ENCODE results near the gene ACOT7. TPM values are rescaled to one million over a fixed set of nuclear protein-coding genes. Genes with fewer than 3 reads are reported as not detected.
A peak's percentile ranks its signal among the peaks of the same experiment; 100 is the strongest.

Gene ACOT7
- total and polyA plus RNA-seq, 2 experiments from 2014 or later: 20.3 to 39.9 TPM

DNA sequence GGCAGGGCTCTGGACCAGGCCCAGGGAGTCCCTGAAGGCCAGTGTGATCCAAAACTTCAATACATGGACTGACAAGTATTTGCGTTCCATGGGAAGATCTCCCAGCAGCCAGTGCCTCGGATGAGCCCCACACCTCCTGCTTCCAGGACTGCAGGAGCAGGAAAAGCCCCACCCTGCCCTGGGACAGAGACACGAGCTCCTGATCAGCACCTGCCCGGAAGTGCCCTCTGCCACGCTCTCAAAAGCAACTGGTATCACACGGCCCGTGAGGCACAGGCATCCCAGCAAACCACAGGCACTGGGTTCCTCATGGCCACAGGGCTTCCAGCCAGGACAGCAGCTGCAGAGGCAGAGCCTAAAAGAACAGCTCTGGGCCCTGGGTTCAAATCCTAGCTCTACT, 48.6 kb downstream of the ACOT7 start:
- Histone ChIP-seq H3K9me2 (replicated peaks; ENCODE audit: insufficient read depth) (no peaks in the 10 kb centered on the region), H3K27me3 (no peaks in the 10 kb centered on the region), H3K9me3 (ENCODE audit: low read depth) (no peaks in the 10 kb centered on the region), H2AFZ (no peak overlapping the region), H3K27ac (no peak overlapping the region), H3K36me3 (replicated peaks; ENCODE audit: insufficient read depth, low read depth) (no peaks in the 10 kb centered on the region), H3K4me3 (no peak overlapping the region), H3K4me2 (no peak overlapping the region), H3K79me2 (no peaks in the 10 kb centered on the region), H3K4me1 (ENCODE audit: insufficient read depth) (no peaks in the 10 kb centered on the region), H4K20me1 (ENCODE audit: insufficient read depth, poor library complexity, severe bottlenecking) (no peaks in the 10 kb centered on the region)
- DNase-seq (ENCODE audit: low spot score): no peak
- TF ChIP-seq EZH2phosphoT487 (IDR thresholded peaks at IDR 0.05; ENCODE audit: low read depth, severe bottlenecking, unreplicated experiment) (no peak), EZH2 (IDR thresholded peaks at IDR 0.05; ENCODE audit: borderline replicate concordance) (no peak)
- TF ChIP-seq, protein P1, sequence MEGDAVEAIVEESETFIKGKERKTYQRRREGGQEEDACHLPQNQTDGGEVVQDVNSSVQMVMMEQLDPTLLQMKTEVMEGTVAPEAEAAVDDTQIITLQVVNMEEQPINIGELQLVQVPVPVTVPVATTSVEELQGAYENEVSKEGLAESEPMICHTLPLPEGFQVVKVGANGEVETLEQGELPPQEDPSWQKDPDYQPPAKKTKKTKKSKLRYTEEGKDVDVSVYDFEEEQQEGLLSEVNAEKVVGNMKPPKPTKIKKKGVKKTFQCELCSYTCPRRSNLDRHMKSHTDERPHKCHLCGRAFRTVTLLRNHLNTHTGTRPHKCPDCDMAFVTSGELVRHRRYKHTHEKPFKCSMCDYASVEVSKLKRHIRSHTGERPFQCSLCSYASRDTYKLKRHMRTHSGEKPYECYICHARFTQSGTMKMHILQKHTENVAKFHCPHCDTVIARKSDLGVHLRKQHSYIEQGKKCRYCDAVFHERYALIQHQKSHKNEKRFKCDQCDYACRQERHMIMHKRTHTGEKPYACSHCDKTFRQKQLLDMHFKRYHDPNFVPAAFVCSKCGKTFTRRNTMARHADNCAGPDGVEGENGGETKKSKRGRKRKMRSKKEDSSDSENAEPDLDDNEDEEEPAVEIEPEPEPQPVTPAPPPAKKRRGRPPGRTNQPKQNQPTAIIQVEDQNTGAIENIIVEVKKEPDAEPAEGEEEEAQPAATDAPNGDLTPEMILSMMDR (IDR thresholded peaks at IDR 0.05; ENCODE audit: poor library complexity): no peak
- WGBS (ENCODE audit: low lambda C conversion rate, missing lambda C conversion rate): 89% methylated on average over 7 of the region's 7 CpGs

DNA sequence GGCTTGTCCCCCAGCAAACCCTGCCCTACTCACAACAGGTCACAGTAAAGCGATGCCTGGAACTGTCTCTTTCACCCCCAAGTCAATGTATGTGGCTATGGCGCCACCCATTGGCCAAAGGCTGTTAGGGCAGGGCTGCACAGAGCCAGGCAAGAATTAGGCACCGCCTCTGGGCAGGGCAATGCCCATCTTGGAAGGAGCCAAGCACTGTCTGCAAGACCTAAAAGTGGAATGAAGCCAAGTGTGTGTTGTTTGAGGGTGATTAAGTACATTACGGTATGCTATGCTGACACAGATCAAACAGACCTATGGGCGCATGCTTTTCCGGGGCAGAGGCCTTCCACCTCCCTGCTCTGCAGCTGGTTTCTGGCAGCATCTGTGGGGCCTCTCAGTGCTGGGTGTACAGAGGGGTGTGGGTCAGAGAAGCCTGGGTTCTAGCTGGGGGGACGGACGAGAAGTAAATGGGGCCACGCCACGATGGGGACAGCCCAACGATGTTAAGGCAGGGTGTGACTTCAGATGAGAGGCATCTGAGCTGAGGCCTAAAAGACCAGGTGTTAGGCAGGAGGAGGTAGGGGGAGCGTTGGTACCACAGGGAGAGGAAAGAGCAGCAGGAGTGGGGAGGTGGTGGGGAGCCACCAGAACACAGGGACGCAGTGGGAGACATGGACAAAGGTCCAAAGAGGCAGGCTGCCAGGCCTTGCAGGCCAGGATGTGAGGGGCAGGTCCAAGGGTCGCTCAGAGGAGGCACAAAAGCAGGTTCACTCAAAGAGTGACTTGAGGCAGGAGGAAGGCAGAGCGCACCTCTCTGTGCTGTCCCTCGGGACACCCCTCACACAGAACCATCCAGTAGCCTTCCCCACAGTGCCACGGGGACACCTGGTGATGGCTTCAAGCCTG, 49.8 kb downstream of the ACOT7 start:
- Histone ChIP-seq H3K9me2 (replicated peaks; ENCODE audit: insufficient read depth) (no peaks in the 10 kb centered on the region), H3K79me2 (no peaks in the 10 kb centered on the region), H3K4me2 (no peak overlapping the region), H3K4me3 (no peak overlapping the region), H3K9me3 (ENCODE audit: low read depth) (no peaks in the 10 kb centered on the region), H4K20me1 (ENCODE audit: insufficient read depth, poor library complexity, severe bottlenecking) (no peaks in the 10 kb centered on the region), H3K4me1 (ENCODE audit: insufficient read depth) (no peaks in the 10 kb centered on the region), H3K27ac (no peak overlapping the region), H3K27me3 (no peaks in the 10 kb centered on the region), H3K36me3 (replicated peaks; ENCODE audit: insufficient read depth, low read depth) (no peaks in the 10 kb centered on the region), H2AFZ (no peak overlapping the region)
- TF ChIP-seq EZH2 (IDR thresholded peaks at IDR 0.05; ENCODE audit: borderline replicate concordance): no peak
- TF ChIP-seq, protein P1 (IDR thresholded peaks at IDR 0.05; ENCODE audit: poor library complexity): peak; percentile 97
- peak; percentile 86 for DNase-seq (ENCODE audit: low spot score)
- 74% methylated on average over 17 of the region's 17 CpGs for WGBS (ENCODE audit: low lambda C conversion rate, missing lambda C conversion rate)

DNA sequence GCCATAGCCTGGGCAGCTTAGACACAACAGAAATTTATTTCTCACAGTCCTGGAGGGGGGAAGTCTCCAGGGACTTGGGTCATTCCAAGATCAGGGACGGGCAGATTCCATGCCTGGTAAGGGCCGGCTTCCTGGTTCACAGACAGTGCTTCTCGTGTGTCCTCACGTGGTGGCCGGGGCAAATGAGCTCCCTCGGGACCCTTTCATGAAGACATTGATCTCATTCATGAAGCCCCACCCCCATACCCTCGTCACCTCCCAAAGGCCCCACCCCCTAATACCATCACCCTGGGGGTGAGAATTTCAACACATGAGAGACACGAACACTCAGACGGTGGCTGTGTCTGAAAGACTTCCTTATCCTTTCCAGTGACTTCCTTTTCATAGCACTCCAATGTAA, 51.5 kb downstream of the ACOT7 start:
- H3K4me2 ChIP-seq: no peak overlapping the region
- H4K20me1 ChIP-seq (ENCODE audit: insufficient read depth, poor library complexity, severe bottlenecking): no peaks in the 10 kb centered on the region
- no peaks in the 10 kb centered on the region for H3K9me3 ChIP-seq (ENCODE audit: low read depth)
- H3K36me3 ChIP-seq (replicated peaks; ENCODE audit: insufficient read depth, low read depth): no peaks in the 10 kb centered on the region
- no peaks in the 10 kb centered on the region for H3K79me2 ChIP-seq
- TF ChIP-seq, protein P1 (IDR thresholded peaks at IDR 0.05; ENCODE audit: poor library complexity): no peak
- TF ChIP-seq EZH2 (IDR thresholded peaks at IDR 0.05; ENCODE audit: borderline replicate concordance) (no peak), EZH2phosphoT487 (IDR thresholded peaks at IDR 0.05; ENCODE audit: low read depth, severe bottlenecking, unreplicated experiment) (no peak)
- H3K9me2 ChIP-seq (replicated peaks; ENCODE audit: insufficient read depth): no peaks in the 10 kb centered on the region
- H3K4me3 ChIP-seq: no peak overlapping the region
- no peak for DNase-seq (ENCODE audit: low spot score)
- no peaks in the 10 kb centered on the region for H3K27me3 ChIP-seq
- H3K4me1 ChIP-seq (ENCODE audit: insufficient read depth): no peaks in the 10 kb centered on the region
- H3K27ac ChIP-seq: no peak overlapping the region
- 83% methylated on average over 8 of the region's 9 CpGs for WGBS (ENCODE audit: low lambda C conversion rate, missing lambda C conversion rate)
- no peak overlapping the region for H2AFZ ChIP-seq
